ENCODE data around the gene IARS2.

The IARS2 gene

GRCh38 chr1:220099826-220100225 lies 5.9 kb downstream of the IARS2 start:
- TF ChIP-seq CEBPB (IDR thresholded peaks at IDR 0.05) (no peak), CREB1 (IDR thresholded peaks at IDR 0.05; ENCODE audit: low read depth) (no peak), TEAD4 (IDR thresholded peaks at IDR 0.05) (no peak), FOXM1 (IDR thresholded peaks at IDR 0.05; ENCODE audit: borderline replicate concordance, low read depth) (no peak), TAF1 (IDR thresholded peaks at IDR 0.05; ENCODE audit: low read depth) (no peak), TCF12 (IDR thresholded peaks at IDR 0.05; ENCODE audit: low read depth) (no peak), EGR1 (IDR thresholded peaks at IDR 0.05) (no peak), NFIC (IDR thresholded peaks at IDR 0.05) (no peak), YY1 (IDR thresholded peaks at IDR 0.05; ENCODE audit: low read depth) (no peak)
- TF ChIP-seq, protein P1, sequence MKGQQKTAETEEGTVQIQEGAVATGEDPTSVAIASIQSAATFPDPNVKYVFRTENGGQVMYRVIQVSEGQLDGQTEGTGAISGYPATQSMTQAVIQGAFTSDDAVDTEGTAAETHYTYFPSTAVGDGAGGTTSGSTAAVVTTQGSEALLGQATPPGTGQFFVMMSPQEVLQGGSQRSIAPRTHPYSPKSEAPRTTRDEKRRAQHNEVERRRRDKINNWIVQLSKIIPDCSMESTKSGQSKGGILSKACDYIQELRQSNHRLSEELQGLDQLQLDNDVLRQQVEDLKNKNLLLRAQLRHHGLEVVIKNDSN (IDR thresholded peaks at IDR 0.05) = no peak
- TF ChIP-seq, protein P2, sequence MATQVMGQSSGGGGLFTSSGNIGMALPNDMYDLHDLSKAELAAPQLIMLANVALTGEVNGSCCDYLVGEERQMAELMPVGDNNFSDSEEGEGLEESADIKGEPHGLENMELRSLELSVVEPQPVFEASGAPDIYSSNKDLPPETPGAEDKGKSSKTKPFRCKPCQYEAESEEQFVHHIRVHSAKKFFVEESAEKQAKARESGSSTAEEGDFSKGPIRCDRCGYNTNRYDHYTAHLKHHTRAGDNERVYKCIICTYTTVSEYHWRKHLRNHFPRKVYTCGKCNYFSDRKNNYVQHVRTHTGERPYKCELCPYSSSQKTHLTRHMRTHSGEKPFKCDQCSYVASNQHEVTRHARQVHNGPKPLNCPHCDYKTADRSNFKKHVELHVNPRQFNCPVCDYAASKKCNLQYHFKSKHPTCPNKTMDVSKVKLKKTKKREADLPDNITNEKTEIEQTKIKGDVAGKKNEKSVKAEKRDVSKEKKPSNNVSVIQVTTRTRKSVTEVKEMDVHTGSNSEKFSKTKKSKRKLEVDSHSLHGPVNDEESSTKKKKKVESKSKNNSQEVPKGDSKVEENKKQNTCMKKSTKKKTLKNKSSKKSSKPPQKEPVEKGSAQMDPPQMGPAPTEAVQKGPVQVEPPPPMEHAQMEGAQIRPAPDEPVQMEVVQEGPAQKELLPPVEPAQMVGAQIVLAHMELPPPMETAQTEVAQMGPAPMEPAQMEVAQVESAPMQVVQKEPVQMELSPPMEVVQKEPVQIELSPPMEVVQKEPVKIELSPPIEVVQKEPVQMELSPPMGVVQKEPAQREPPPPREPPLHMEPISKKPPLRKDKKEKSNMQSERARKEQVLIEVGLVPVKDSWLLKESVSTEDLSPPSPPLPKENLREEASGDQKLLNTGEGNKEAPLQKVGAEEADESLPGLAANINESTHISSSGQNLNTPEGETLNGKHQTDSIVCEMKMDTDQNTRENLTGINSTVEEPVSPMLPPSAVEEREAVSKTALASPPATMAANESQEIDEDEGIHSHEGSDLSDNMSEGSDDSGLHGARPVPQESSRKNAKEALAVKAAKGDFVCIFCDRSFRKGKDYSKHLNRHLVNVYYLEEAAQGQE (IDR thresholded peaks at IDR 0.05; ENCODE audit: low read depth) = no peak

- TF ChIP-seq, protein P1 (IDR thresholded peaks at IDR 0.05) = no peak
- TF ChIP-seq RAD21 (IDR thresholded peaks at IDR 0.05; ENCODE audit: low read depth) (no peak), TAF1 (IDR thresholded peaks at IDR 0.05; ENCODE audit: low read depth) (no peak), NFIC (IDR thresholded peaks at IDR 0.05) (no peak), ZBTB7A (IDR thresholded peaks at IDR 0.05; ENCODE audit: low read depth) (no peak), MAX (IDR thresholded peaks at IDR 0.05) (no peak), TEAD4 (IDR thresholded peaks at IDR 0.05) (no peak), TCF12 (IDR thresholded peaks at IDR 0.05; ENCODE audit: low read depth) (no peak), EP300 (IDR thresholded peaks at IDR 0.05; ENCODE audit: borderline replicate concordance) (no peak), CEBPB (IDR thresholded peaks at IDR 0.05) (no peak), YY1 (IDR thresholded peaks at IDR 0.05; ENCODE audit: low read depth) (no peak)
- TF ChIP-seq, protein P2 (IDR thresholded peaks at IDR 0.05; ENCODE audit: low read depth) = no peak
These were observed 19.3 kb downstream of the IARS2 start for GRCh38 chr1:220113136-220113695.

DNA sequence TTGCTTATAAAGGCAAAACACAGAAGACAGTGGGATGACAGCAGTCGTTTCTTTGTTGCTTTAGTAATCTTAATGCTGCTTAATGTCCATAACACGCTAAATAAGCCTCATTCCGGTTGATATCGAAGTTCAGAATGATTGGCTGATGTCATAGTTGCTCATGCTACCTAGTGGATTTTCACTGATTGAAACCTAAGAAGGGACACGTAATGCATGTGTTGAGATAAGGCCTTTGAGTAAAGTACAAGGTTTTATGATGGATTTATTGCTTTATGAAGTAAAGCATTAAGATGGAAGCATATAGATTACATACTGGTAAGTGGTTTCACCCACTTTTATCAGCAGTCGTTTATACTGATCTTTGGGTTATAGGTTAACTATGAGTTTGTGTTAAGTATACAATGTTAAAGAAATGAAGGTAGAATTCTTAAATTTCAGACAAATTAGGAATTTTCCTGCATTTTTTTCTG lies 25.1 kb downstream of the IARS2 start:
- TF ChIP-seq ZBTB7A (IDR thresholded peaks at IDR 0.05; ENCODE audit: low read depth) (no peak), TEAD4 (IDR thresholded peaks at IDR 0.05) (no peak), CEBPB (IDR thresholded peaks at IDR 0.05) (no peak), TCF12 (IDR thresholded peaks at IDR 0.05; ENCODE audit: low read depth) (no peak), EP300 (IDR thresholded peaks at IDR 0.05; ENCODE audit: borderline replicate concordance) (no peak), TAF1 (IDR thresholded peaks at IDR 0.05; ENCODE audit: low read depth) (no peak), RAD21 (IDR thresholded peaks at IDR 0.05; ENCODE audit: low read depth) (no peak), CREB1 (IDR thresholded peaks at IDR 0.05; ENCODE audit: low read depth) (no peak), MAX (IDR thresholded peaks at IDR 0.05) (no peak), EGR1 (IDR thresholded peaks at IDR 0.05) (no peak)
- TF ChIP-seq, protein P1 (IDR thresholded peaks at IDR 0.05) = no peak
- TF ChIP-seq, protein P2 (IDR thresholded peaks at IDR 0.05; ENCODE audit: low read depth) = no peak
